Left forelimb (tissue), 1 donor: Measurements from ENCODE around the gene MAPK11.
A peak's percentile ranks its signal among the peaks of the same experiment; 100 is the strongest.

Experiments
- DNase-seq: peaks from one replicate; pipeline ENCODE4 v3.0.0-alpha.2; 2018; ENCODE audit warnings: low spot score

MAPK11 gene

GRCh38 chr22:50224071-50224470 is 46.1 kb downstream of the MAPK11 start:
- DNase-seq = no peak

GRCh38 chr22:50222508-50222907 is 47.7 kb downstream of the MAPK11 start:
- DNase-seq = peak; percentile 55

- DNase-seq = no peak
Observed at GRCh38 chr22:50221410-50222300, 48.5 kb downstream of the MAPK11 start.

- DNase-seq = no peak
Observed at GRCh38 chr22:50220603-50221409, 49.4 kb downstream of the MAPK11 start.

GRCh38 chr22:50219800-50220602 is 50.2 kb downstream of the MAPK11 start:
- DNase-seq = no peak

GRCh38 chr22:50218996-50219727 is 51.0 kb downstream of the MAPK11 start:
- DNase-seq = peak; percentile 85

GRCh38 chr22:50218153-50218995 is 51.8 kb downstream of the MAPK11 start:
- no peak for DNase-seq

GRCh38 chr22:50217543-50218152 is 52.5 kb downstream of the MAPK11 start:
- no peak for DNase-seq

- no peak for DNase-seq
Observed at GRCh38 chr22:50216684-50217520, 53.3 kb downstream of the MAPK11 start.

- no peak for DNase-seq
Observed at GRCh38 chr22:50216055-50216683, 54.0 kb downstream of the MAPK11 start.

GRCh38 chr22:50215297-50216054 is 54.7 kb downstream of the MAPK11 start:
- DNase-seq = no peak
